ENCODE data around the gene SLC31A1.
"Not testable (repeated sequence)": the region's sequence is repeated elsewhere in the genome, so short reads cannot be mapped to it uniquely, and the experiment has no call there.

SLC31A1 gene

GRCh38 chr9:113221800-113222481, 597 bp downstream of the SLC31A1 start:
- DNase-seq, result no peak

- DNase-seq, result no peak
Observed at GRCh38 chr9:113222482-113222841, 1.1 kb downstream of the SLC31A1 start.

- no peak for DNase-seq
Observed at GRCh38 chr9:113223963-113224362, 2.6 kb downstream of the SLC31A1 start.

DNA sequence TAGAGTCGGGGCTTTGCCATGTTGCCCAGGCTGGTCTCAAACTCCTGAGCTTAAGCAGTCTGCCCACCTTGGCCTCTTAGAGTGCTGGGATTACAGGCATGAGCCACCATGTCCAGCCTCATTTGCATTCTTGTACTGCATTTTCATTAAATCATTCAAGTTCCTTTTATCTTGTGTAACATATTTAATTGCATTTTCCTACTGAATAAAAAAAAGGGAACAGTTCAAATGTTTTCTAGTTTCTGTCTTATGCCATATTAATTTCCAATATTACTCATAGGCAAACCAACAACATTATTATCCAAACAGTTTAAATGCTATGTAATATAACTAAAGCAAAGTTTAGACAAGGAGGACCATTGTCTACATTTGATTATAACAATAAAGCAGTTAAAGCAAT, 6.1 kb downstream of the SLC31A1 start:
- DNase-seq, result no peak

GRCh38 chr9:113228130-113228665, 6.9 kb downstream of the SLC31A1 start:
- DNase-seq, result peak; percentile 77

GRCh38 chr9:113231701-113232100, 10.4 kb downstream of the SLC31A1 start:
- no peak for DNase-seq

DNA sequence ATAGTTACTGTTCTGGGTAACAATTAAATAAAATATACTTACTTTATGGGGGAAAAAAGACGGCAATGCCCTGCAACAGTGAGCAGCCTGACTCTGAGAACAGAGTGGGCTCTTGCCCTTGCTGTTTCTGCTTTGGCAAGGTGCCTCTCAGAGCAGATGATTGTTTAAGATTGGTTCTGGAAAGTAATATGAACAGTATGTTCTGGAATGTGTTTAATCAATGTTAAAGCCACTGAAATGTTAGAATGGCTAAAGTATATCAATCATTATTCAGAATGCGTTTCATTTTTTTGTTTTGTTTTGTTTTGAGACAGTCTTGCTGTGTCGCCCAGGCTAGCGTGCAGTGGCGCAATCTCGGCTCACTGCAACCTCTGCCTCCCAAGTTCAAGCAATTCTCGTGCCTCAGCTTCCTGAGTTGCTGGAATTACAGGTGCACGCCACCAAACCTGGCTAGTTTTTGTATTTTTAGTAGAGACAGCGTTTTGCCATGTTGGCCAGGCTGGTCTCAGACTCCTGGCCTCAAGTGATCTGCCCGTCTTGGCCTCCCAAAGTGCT, 14.4 kb downstream of the SLC31A1 start:
- DNase-seq, result not testable (repeated sequence)

DNA sequence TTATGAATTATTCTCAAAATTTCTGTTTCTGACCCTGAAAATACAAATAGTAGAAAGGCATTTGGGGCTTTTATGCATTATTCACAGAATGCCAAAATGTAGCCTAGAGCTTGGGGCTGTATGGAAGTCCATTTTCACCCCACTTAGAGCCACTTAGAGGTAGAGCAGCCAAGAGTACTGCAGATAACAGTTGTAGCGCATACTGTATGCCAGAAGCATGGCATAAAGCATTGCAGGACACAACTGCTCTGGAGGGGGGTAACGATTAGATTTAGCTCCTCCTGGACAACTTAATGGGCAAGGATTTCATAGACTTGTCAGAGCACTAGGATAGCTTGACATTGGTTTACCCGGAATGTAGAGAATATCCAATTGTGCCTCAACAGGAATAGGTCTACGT, 15.7 kb downstream of the SLC31A1 start:
- no peak for DNase-seq

DNA sequence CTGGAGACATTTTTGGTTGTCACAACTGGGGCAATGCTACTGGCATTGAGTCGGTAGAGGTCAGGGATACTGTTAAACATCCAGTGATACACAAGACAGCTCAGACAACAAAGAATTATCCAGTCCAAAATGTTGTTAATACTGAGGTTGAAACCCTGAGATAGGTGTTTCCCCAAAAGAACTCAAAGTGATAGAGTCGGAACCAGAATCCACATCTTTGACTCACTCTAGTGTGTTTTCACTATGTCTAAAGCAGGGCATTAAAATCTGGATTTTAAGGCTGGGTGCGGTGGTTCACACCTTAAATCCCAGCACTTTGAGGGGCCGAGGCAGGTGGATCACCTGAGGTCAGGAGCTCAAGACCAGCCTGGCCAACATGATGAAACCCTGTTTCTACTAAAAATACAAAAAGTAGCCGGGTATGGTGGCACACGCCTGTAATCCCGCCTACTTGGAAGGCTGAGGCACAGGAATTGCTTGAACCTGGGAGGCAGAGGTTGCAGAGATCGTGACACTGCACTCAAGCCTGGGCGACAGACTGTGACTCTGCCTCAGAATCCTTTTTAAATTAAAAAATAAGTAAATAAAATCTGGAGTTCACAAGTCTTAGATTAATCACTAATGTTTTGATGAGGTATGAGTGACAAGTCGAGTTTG, 17.0 kb downstream of the SLC31A1 start:
- no peak for DNase-seq

DNA sequence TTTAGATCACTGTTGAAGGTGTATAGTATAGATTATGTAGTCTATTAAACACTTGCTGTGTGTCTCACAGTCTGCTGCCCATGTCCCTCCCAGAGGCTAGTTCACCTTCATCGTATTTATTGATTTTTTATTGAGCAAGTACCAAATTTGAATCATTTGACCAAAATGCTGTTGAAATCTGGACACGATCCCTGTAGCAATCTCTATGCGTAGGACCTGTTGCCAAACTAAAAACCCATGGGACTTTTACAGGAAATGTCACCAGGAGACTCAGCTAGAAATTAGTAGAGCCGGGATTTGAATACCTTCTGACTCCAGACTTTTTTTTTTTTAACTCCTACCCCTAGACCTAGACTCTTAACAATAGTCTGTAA, 17.5 kb downstream of the SLC31A1 start:
- DNase-seq, result no peak

DNA sequence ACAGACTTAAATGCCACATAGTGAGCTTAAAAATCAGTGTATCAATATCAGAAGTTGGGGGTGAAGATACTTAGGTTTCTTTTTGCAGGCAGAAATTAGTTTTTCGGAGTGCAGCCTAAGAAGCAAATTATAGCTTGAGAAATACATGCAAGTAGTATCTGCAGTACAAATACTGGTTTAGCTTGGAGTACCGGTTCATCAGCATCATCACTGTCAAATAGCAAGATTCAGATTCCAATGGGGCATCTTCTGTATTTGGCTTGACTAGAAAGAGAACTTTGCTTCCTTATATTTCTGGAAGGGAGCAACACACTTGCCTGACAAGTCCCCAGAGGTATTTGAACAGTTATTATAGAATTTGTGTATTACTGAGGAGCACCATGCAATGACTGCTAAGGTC, 19.8 kb downstream of the SLC31A1 start:
- no peak for DNase-seq

DNA sequence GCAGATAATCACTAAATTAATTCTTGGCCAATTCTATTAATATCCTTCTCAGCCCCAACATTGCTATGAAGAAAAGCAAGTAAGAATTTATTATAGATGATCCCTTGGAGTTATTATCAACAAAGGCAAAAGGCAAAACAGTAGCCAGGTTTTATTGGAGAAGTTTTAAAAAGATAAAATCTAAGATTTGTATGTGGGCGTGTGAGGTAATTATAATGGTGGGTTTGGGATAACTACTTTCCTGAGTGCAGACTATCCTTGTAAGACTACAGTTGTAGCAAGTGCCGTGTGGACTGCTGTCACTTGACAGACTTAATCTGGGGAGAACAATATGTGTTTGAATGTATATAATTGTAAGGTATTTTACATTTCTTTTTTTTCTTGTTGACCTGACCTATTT, 23.2 kb downstream of the SLC31A1 start:
- no peak for DNase-seq

DNA sequence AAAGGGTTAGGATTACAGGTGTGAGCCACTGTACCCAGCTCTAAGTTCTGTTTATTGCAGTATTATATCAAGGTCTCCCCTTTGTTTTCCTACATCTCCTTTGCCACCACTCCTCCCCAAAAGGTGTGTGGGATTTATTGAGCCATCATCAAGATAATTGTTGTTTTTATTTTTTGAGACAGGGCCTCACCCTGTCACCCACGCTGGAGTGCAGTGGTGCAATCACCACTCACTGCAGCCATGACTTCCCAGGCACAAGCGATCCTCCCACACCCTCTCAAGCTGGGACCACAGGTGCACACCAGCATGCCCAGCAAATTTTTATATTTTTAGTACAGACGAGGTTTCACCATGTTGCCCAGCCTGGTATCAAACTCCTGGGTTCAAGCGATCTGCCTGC, 24.6 kb downstream of the SLC31A1 start:
- DNase-seq, result no peak

DNA sequence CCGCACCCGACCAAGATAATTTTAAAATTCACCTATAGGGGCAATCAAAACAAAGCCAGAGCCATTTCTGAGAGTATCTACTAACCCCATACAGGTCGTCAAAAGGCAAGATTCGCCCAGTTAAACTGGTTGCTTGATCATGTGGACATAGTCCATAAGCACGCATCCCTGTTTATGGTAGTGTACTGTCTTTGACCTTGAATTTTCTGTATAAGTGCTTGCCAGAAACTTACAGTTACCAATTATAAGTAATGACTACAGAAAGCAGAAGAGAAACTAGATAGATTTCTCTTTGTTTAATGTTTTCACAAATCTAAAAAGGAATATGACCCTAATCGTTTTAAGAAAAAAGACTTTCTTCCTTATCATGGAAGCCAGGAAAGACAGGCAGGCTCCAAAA, 25.6 kb downstream of the SLC31A1 start:
- DNase-seq, result no peak

DNA sequence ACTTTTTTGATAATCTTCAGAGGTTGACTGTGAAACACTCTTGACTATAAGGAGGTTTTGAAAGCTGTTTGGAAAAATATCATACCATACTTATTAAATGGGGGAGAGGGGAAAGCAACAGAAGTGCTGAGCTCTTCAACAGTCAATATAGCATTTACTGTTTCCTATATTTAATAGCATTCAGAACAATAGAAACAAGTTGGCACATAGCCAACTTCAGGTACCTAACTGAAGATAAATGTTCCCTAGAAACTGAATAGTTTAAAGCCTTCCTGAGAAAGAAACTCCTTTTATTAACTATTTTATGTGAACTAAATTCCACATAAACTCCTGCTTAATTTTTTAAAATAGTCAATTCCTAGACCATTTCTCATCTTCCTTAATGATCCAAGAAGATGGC, 26.3 kb downstream of the SLC31A1 start:
- DNase-seq, result no peak

- not testable (repeated sequence) for DNase-seq
Observed at GRCh38 chr9:113249661-113250060, 28.3 kb downstream of the SLC31A1 start.

GRCh38 chr9:113250807-113251206, 29.5 kb downstream of the SLC31A1 start:
- DNase-seq, result no peak

DNA sequence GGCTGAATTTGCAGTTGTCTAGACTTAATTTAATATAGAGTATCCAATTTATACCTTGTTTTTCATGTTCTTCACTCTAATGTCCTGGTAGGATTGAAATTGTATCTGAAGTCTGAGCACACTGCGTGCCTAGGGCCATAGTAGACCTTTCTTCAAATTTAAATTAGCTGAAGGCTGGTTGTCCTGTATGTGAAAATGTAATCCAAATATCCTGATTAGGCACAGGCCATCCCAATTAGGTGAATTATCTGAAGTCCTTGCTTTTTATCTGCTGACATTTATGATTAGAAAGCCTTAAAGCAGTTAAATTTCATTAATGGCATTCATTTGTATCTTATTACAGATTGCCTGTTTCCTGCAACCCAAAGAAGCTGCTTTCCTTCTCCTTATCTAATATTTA, 33.6 kb downstream of the SLC31A1 start:
- DNase-seq, result no peak

- no peak for DNase-seq
Observed at GRCh38 chr9:113255438-113255837, 34.1 kb downstream of the SLC31A1 start.

- no peak for DNase-seq
Observed at GRCh38 chr9:113257863-113258262, 36.5 kb downstream of the SLC31A1 start.

DNA sequence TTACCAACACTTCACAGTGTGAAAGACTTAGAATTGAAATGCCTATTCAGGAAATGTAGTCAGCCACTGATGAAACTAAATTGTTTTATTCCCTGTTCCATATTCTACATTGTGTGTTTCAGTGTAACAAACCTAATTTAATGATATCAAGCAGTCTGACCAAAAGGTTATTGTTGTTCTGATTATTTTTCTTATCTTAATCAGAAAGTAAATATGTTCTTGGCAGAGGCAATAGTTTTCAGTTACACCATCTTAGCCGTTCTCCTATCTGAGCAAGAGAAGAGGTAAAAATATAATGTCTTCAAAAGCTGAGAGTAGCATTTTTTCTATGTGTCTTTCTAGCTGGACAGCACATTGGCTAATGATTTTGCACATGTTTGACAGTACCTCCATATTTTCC, 36.9 kb downstream of the SLC31A1 start:
- no peak for DNase-seq

DNA sequence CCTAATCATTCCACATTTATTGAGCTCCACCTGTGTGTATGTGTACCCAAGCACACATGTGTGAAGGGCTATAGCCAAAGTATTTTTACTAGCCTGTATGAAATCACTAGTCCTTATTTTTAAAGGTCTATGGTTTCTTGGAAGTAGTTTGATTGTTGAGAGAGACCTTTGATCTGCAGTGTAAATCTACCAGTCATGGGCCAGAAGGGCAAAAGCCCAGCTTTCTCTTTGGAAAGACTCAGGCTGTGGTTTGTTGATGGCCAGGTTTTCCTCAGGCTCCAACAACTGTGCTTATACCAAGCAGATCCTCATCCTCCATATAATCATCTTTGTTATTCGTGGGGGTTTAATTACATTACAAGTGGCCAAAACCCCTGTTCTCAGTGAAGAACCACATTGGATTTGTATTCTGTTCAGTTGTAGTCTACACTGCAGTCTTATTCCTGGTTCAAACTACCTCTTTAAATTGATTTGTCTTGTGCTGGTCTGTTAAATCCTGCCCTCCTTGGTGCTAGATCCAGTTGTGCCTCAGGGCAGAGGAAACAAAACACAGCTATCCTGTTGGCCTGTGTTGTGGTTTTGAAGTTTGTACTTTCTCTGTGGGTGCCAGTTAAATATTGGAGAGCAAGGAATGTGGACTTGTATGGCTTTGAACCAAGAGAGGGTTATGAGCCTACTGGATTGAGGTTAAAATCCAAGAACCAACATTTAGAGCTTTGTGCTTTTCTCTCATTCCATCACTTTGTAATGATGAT, 40.8 kb downstream of the SLC31A1 start:
- no peak for DNase-seq

GRCh38 chr9:113266174-113266573, 44.8 kb downstream of the SLC31A1 start:
- no peak for DNase-seq

Data from DMS153 (cell line).